Measurements from ENCODE around the gene EVA1C. TPM values are rescaled to one million over a fixed set of nuclear protein-coding genes. Genes with fewer than 3 reads are reported as not detected.

EVA1C gene
- total RNA-seq, 1 donor from 2014 or later: 1.2 TPM

DNA sequence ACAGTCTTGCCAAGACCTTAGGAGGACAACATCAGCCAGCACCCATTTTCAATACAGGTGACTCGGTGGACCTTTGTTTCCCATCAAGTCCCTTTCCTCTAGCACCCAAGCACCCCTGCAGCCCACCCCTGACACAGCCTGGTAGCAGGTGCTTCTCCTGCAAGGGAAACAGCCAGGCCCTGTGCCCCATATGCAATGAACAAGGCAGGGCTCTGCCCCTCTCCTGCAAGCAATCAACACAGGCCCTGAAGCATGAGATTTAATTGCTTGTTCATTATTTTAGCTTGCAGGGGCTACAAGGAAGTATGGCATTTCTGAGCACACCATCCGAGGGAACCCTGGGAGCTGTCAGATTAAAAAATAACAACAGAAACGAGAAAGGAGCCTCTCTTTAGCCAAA is 137.4 kb downstream of the EVA1C start:
- no peak overlapping the region for H3K9ac ChIP-seq
- peaks cover 9% of the 10 kb centered on the region for H3K4me1 ChIP-seq
- H3K4me1 Mint-ChIP-seq: peaks cover 8% of the 10 kb centered on the region
- no peak for TF ChIP-seq EZH2 (IDR thresholded peaks at IDR 0.05)
- TF ChIP-seq, protein P1, sequence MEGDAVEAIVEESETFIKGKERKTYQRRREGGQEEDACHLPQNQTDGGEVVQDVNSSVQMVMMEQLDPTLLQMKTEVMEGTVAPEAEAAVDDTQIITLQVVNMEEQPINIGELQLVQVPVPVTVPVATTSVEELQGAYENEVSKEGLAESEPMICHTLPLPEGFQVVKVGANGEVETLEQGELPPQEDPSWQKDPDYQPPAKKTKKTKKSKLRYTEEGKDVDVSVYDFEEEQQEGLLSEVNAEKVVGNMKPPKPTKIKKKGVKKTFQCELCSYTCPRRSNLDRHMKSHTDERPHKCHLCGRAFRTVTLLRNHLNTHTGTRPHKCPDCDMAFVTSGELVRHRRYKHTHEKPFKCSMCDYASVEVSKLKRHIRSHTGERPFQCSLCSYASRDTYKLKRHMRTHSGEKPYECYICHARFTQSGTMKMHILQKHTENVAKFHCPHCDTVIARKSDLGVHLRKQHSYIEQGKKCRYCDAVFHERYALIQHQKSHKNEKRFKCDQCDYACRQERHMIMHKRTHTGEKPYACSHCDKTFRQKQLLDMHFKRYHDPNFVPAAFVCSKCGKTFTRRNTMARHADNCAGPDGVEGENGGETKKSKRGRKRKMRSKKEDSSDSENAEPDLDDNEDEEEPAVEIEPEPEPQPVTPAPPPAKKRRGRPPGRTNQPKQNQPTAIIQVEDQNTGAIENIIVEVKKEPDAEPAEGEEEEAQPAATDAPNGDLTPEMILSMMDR (IDR thresholded peaks at IDR 0.05): no peak
- TF ChIP-seq EZH2phosphoT487 (IDR thresholded peaks at IDR 0.05): no peak
- no peak overlapping the region for H3K4me2 ChIP-seq
- H3K27ac ChIP-seq: no peak overlapping the region
- H2AFZ ChIP-seq (replicated peaks): no peak overlapping the region
- H3K27me3 Mint-ChIP-seq (ENCODE audit: insufficient read depth, low read depth): peaks cover 2% of the 10 kb centered on the region
- H3K27ac Mint-ChIP-seq: no peak overlapping the region
- no peak overlapping the region for H3K4me3 ChIP-seq
- DNase-seq (ENCODE audit: low spot score): no peak
- no peaks in the 10 kb centered on the region for H3K9me3 Mint-ChIP-seq
- no peak overlapping the region for H3K4me3 Mint-ChIP-seq
- H3K36me3 Mint-ChIP-seq: peaks cover 2% of the 10 kb centered on the region
- no peaks in the 10 kb centered on the region for H4K20me1 ChIP-seq (ENCODE audit: low read depth)
- H3K79me2 ChIP-seq (ENCODE audit: low read depth): no peaks in the 10 kb centered on the region
- no peaks in the 10 kb centered on the region for H3K27me3 ChIP-seq
- H3K36me3 ChIP-seq: no peaks in the 10 kb centered on the region
- no peaks in the 10 kb centered on the region for H3F3A ChIP-seq (ENCODE audit: low read depth)
- H3K9me3 ChIP-seq (ENCODE audit: low read depth): no peaks in the 10 kb centered on the region

DNA sequence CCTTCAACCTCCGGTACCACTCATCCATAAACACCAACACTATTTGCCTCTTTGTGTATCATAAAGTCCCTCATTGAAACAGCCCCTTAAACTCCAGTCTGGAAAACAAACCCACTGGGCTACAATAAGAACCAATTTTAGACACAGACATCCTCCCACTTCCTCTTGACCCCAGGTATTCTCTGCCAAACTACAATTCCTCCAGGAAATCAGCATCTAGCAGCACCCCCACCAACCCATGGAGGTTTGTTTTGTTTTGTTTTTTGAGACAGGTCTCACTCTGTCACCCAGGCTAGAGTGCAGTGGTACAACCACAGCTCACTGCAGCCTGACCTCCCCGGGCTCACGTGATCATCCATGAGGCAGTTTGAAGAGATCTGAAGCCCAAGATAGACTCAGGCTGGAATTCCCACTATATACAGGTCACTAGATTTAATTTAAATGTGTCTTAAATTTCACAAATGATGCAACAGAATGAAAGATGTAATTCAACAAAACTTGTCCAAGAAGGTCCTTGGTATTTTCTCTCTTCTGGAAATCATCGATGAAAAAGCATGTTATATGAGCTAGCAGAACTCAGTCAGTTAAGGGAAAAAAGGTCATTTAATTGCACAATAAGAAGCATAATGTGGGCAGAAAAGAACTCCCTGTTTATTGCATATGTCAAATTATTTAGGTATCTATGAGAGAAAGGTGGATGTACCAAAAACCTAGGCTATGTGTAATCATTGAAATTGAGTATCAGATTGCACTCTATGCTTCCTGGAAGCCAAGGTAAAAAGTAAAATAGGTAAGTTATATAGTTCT is 142.5 kb downstream of the EVA1C start:
- Mint-ChIP-seq H3K36me3 (peaks cover 2% of the 10 kb centered on the region), H3K4me3 (no peak overlapping the region), H3K27ac (no peak overlapping the region), H3K4me1 (peaks cover 7% of the 10 kb centered on the region), H3K27me3 (ENCODE audit: insufficient read depth, low read depth) (peaks cover 5% of the 10 kb centered on the region), H3K9me3 (no peaks in the 10 kb centered on the region)
- H3K9ac ChIP-seq: no peak overlapping the region
- H3K9me3 ChIP-seq (ENCODE audit: low read depth): no peaks in the 10 kb centered on the region
- H3K4me2 ChIP-seq: no peak overlapping the region
- no peaks in the 10 kb centered on the region for H3K79me2 ChIP-seq (ENCODE audit: low read depth)
- no peak overlapping the region for H3K4me3 ChIP-seq
- H2AFZ ChIP-seq (replicated peaks): no peak overlapping the region
- H4K20me1 ChIP-seq (ENCODE audit: low read depth): no peaks in the 10 kb centered on the region
- peaks cover 6% of the 10 kb centered on the region for H3F3A ChIP-seq (ENCODE audit: low read depth)
- no peak for DNase-seq (ENCODE audit: low spot score)
- H3K36me3 ChIP-seq: no peaks in the 10 kb centered on the region
- peaks cover 18% of the 10 kb centered on the region for H3K4me1 ChIP-seq
- H3K27me3 ChIP-seq: no peaks in the 10 kb centered on the region
- TF ChIP-seq EZH2 (IDR thresholded peaks at IDR 0.05) (no peak), EZH2phosphoT487 (IDR thresholded peaks at IDR 0.05) (no peak)
- TF ChIP-seq, protein P1 (IDR thresholded peaks at IDR 0.05): no peak
- H3K27ac ChIP-seq: no peak overlapping the region

DNA sequence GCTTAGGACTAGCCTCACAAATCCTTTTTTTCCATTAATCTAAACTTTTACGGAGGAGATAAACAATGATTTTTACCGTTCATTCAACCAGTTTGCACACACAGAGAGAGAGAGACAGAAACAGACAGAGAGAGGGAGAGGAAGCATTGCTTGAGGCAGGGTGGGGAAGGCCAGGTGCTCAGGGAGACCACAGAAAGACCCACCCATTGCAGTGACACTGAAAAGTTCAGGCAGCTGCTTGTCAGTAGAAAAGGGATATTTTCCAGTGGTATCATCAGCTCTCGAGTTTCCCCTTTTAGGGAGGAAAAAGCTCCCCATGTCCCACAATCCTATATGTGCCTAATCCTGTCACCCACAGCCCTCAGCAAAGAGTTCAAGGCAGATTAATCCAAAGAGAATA is 145.6 kb downstream of the EVA1C start:
- H3K27ac Mint-ChIP-seq: no peak overlapping the region
- Histone ChIP-seq H3K4me2 (no peak overlapping the region), H2AFZ (replicated peaks) (no peak overlapping the region), H3K27me3 (no peaks in the 10 kb centered on the region), H3K27ac (no peak overlapping the region), H3K4me1 (peaks cover 21% of the 10 kb centered on the region), H3K36me3 (no peaks in the 10 kb centered on the region), H3K9me3 (ENCODE audit: low read depth) (no peaks in the 10 kb centered on the region), H3K4me3 (no peak overlapping the region), H3K79me2 (ENCODE audit: low read depth) (no peaks in the 10 kb centered on the region), H4K20me1 (ENCODE audit: low read depth) (no peaks in the 10 kb centered on the region), H3K9ac (no peak overlapping the region), H3F3A (ENCODE audit: low read depth) (peaks cover 17% of the 10 kb centered on the region)
- H3K36me3 Mint-ChIP-seq: peaks cover 4% of the 10 kb centered on the region
- no peak for TF ChIP-seq EZH2phosphoT487 (IDR thresholded peaks at IDR 0.05)
- TF ChIP-seq EZH2 (IDR thresholded peaks at IDR 0.05): no peak
- peaks cover 10% of the 10 kb centered on the region for H3K4me1 Mint-ChIP-seq
- H3K27me3 Mint-ChIP-seq (ENCODE audit: insufficient read depth, low read depth): peaks cover 5% of the 10 kb centered on the region
- no peak overlapping the region for H3K4me3 Mint-ChIP-seq
- no peak for DNase-seq (ENCODE audit: low spot score)
- H3K9me3 Mint-ChIP-seq: peaks cover 1% of the 10 kb centered on the region

DNA sequence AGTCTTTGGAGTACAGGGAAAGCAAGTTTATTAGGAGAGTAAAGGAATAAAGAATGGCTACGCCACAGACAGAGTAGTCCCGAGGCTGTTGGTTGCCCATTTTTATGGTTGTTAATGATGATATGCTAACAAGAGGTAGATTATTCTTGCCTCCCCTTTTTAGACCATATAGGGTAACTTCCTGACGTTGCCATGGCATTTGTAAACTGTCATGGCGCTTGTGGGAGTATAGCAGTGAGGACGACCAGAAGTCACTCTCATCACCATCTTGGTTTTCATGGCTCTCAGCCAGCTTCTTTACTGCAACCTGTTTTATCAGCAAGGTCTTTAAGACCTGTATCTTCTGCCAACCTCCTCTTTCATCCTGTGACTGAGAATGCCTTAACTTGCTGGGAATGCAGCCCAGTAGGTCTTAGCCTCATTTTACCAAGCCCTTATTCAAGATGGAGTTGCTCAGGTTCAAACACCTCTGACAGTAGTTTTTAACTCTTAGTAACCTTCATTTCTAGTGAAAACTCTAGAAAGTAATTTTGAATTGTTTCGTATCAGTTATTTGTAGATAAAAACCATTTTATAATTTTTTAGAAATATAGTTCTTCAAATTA is 146.6 kb downstream of the EVA1C start:
- H3K27ac ChIP-seq: no peak overlapping the region

More for the DNA sequence above, 146.6 kb downstream of the EVA1C start:
- no peak for TF ChIP-seq EZH2phosphoT487 (IDR thresholded peaks at IDR 0.05)
- TF ChIP-seq, protein P1 (IDR thresholded peaks at IDR 0.05): no peak
- TF ChIP-seq EZH2 (IDR thresholded peaks at IDR 0.05): no peak
- Histone ChIP-seq H3K4me3 (no peak overlapping the region), H3K36me3 (no peaks in the 10 kb centered on the region), H3K4me1 (peaks cover 21% of the 10 kb centered on the region), H3K4me2 (no peak overlapping the region), H3K9me3 (ENCODE audit: low read depth) (no peaks in the 10 kb centered on the region), H3K9ac (no peak overlapping the region), H4K20me1 (ENCODE audit: low read depth) (no peaks in the 10 kb centered on the region), H3F3A (ENCODE audit: low read depth) (peaks cover 17% of the 10 kb centered on the region), H3K79me2 (ENCODE audit: low read depth) (no peaks in the 10 kb centered on the region), H3K27me3 (no peaks in the 10 kb centered on the region), H2AFZ (replicated peaks) (no peak overlapping the region)
- Mint-ChIP-seq H3K4me3 (no peak overlapping the region), H3K27me3 (ENCODE audit: insufficient read depth, low read depth) (peaks cover 5% of the 10 kb centered on the region), H3K36me3 (peaks cover 2% of the 10 kb centered on the region), H3K27ac (no peak overlapping the region), H3K4me1 (peaks cover 10% of the 10 kb centered on the region), H3K9me3 (peaks cover 1% of the 10 kb centered on the region)
- no peak for DNase-seq (ENCODE audit: low spot score)

Measured in neural progenitor cell (in vitro differentiated cells).